Mesothelial cell of epicardium (in vitro differentiated cells): ENCODE measurements around the gene RBM20. TPM values are rescaled to one million over a fixed set of nuclear protein-coding genes. Genes with fewer than 3 reads are reported as not detected.
"Not testable (repeated sequence)": the region's sequence is repeated elsewhere in the genome, so short reads cannot be mapped to it uniquely, and the experiment has no call there.

Experiments
- DNase-seq, 2 experiments: peaks; one replicate each; pipeline ENCODE4 v3.0.0; 2021; ENCODE audit warnings: low spot score in 2 of 2; ENCODE audit not compliant: unreplicated experiment in 2 of 2
- H3K27ac Mint-ChIP-seq: 2 replicates; pipeline ENCODE4 v1.8.0; 2021; ENCODE audit warnings: mixed read lengths
- H3K27me3 Mint-ChIP-seq: 2 replicates; pipeline ENCODE4 v1.8.0; 2021; ENCODE audit warnings: low read depth, mixed read lengths
- H3K36me3 Mint-ChIP-seq: 2 replicates; pipeline ENCODE4 v1.8.0; 2021; ENCODE audit warnings: mixed read lengths
- H3K4me1 Mint-ChIP-seq: 2 replicates; pipeline ENCODE4 v1.8.0; 2021; ENCODE audit warnings: mixed read lengths
- H3K4me3 Mint-ChIP-seq: 2 replicates; pipeline ENCODE4 v1.8.0; 2021; ENCODE audit warnings: mild to moderate bottlenecking, moderate library complexity, mixed read lengths
- H3K9me3 Mint-ChIP-seq: 2 replicates; pipeline ENCODE4 v1.8.0; 2021; ENCODE audit warnings: mixed read lengths
- CTCF ChIP-seq: fragments of 200-600 bp; sonication (generic); IDR thresholded peaks from one replicate; pipeline ENCODE4 v1.5.0; 2021; ENCODE audit warnings: antibody characterized with exemption; ENCODE audit not compliant: unreplicated experiment
- total RNA-seq: library from RNA; stranded (reverse); gene quantifications from 3 replicates; pipeline ENCODE4 v1.2.1, GENCODE V29; 2021

Gene RBM20
- total RNA-seq, 1 donor from 2014 or later, result 23.3 TPM

GRCh38 chr10:110652475-110653118 lies 8.5 kb downstream of the RBM20 start:
- H3K9me3 Mint-ChIP-seq, result no peaks in the 10 kb centered on the region
- no peak overlapping the region for H3K27ac Mint-ChIP-seq
- H3K4me1 Mint-ChIP-seq, result peaks cover 49% of the 10 kb centered on the region
- no peak overlapping the region for H3K4me3 Mint-ChIP-seq
- no peak for DNase-seq
- TF ChIP-seq CTCF, result no peak
- no peaks in the 10 kb centered on the region for H3K27me3 Mint-ChIP-seq
- no peaks in the 10 kb centered on the region for H3K36me3 Mint-ChIP-seq

GRCh38 chr10:110655320-110655719 lies 11.2 kb downstream of the RBM20 start:
- no peak for DNase-seq
- TF ChIP-seq CTCF, result no peak
- peak overlapping the region; percentile 62 for H3K27ac Mint-ChIP-seq
- H3K9me3 Mint-ChIP-seq, result no peaks in the 10 kb centered on the region
- H3K36me3 Mint-ChIP-seq, result peaks cover 10% of the 10 kb centered on the region
- H3K27me3 Mint-ChIP-seq, result no peaks in the 10 kb centered on the region
- H3K4me3 Mint-ChIP-seq, result no peak overlapping the region
- H3K4me1 Mint-ChIP-seq, result peaks cover 24% of the 10 kb centered on the region

- TF ChIP-seq CTCF, result no peak
- Mint-ChIP-seq H3K4me3 (no peak overlapping the region), H3K9me3 (no peaks in the 10 kb centered on the region), H3K27ac (no peak overlapping the region), H3K4me1 (peaks cover 11% of the 10 kb centered on the region), H3K36me3 (peaks cover 12% of the 10 kb centered on the region), H3K27me3 (no peaks in the 10 kb centered on the region)
- no peak for DNase-seq
Measured at GRCh38 chr10:110656612-110657011, 12.5 kb downstream of the RBM20 start.

DNA sequence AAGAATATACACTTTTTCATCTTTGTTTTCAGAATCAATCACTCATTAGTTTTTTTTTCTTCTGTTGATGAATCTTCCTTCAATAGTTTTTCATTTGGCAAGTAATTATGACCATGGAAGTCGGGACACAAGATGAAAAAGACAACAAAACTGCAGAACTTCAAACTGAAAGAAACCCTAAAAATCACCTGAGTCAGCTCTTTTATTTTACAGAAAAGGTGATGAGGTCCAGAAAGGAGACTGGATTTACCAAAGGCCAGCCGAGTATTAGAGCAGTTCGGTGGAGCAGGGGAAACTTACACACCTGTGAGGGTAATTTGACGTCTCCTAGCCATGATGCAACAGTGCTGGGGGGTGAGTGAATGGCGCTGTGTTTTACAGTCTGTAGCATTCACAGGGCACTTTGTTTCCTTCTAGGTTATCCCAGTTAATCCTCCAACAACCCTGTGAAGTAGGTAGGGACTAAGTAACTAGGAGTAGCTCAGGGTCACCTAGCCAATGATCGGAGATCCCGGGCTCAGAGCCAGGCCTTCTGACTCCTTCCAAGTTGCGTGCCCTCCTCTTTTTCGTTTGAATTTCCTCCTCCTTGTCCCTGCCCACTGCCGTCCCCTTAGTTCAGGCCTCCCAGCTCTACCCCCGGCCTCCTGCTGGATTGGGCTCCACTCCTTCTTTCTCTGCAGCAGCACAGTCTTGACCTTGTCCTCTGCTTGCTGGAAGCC lies 14.0 kb downstream of the RBM20 start:
- no peak for DNase-seq
- Mint-ChIP-seq H3K36me3 (peaks cover 20% of the 10 kb centered on the region), H3K9me3 (no peaks in the 10 kb centered on the region), H3K27ac (no peak overlapping the region), H3K4me1 (peaks cover 6% of the 10 kb centered on the region), H3K4me3 (no peak overlapping the region), H3K27me3 (no peaks in the 10 kb centered on the region)
- no peak for TF ChIP-seq CTCF

DNA sequence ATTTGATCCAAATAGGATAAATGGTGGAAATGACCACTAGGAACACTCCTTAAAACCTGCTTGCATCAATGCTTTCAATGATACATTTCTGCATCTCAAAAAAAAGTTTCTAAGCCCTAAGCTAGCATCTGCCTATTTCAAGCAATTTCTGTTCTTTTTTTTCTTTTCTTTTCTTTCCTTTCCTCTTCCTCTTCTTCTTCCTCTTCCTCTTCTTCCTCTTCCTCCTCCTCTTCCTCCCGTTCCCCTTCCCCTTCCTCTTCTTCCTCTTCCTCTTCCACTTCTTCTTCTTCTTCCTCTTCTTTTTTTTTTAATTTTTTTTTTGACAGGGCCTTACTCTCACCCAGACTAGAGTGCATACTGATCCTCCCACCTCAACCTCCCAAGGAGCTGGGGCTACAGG lies 15.4 kb downstream of the RBM20 start:
- Mint-ChIP-seq H3K36me3 (peaks cover 23% of the 10 kb centered on the region), H3K27ac (no peak overlapping the region), H3K4me1 (peaks cover 6% of the 10 kb centered on the region), H3K4me3 (no peak overlapping the region), H3K9me3 (no peaks in the 10 kb centered on the region), H3K27me3 (no peaks in the 10 kb centered on the region)
- no peak for DNase-seq
- no peak for TF ChIP-seq CTCF

- H3K36me3 Mint-ChIP-seq, result peaks cover 26% of the 10 kb centered on the region
- not testable (repeated sequence) for DNase-seq, H3K27me3 Mint-ChIP-seq
Measured at GRCh38 chr10:110660289-110660688, 16.2 kb downstream of the RBM20 start.

More at GRCh38 chr10:110660289-110660688, 16.2 kb downstream of the RBM20 start:
- H3K4me1 Mint-ChIP-seq, result peaks cover 10% of the 10 kb centered on the region
- not testable (repeated sequence) for H3K27ac Mint-ChIP-seq, H3K4me3 Mint-ChIP-seq, H3K9me3 Mint-ChIP-seq
